ENCODE results near the gene PMCH.

Gene PMCH

DNA sequence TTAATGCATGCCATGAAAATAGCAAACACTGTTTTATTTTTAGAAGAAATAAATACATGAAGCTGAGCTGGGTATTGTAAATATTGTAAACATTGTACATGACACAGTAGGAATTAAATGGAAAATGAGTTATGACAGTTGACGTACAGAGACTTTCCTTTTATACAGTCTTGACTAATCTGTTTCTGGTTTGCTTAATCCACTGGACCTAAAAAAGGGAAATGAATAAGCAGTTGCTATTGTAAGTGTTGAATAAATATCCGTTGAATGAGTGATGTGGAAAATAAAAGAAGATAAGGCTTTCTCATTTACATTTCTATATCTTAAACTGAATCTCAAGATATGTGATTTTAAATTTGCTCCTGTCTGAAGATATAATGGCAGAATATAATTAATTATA, 15.0 kb downstream of the PMCH start:
- no peak for TF ChIP-seq EP300 (IDR thresholded peaks at IDR 0.05; ENCODE audit: borderline replicate concordance)

- TF ChIP-seq CEBPB (IDR thresholded peaks at IDR 0.05) (no peak), REST (IDR thresholded peaks at IDR 0.05; ENCODE audit: low read depth) (no peak), TAF1 (IDR thresholded peaks at IDR 0.05; ENCODE audit: low read depth) (no peak), CREB1 (IDR thresholded peaks at IDR 0.05; ENCODE audit: low read depth) (no peak), EGR1 (IDR thresholded peaks at IDR 0.05) (no peak), MAX (IDR thresholded peaks at IDR 0.05) (no peak), FOXM1 (IDR thresholded peaks at IDR 0.05; ENCODE audit: borderline replicate concordance, low read depth) (no peak), ZBTB7A (IDR thresholded peaks at IDR 0.05; ENCODE audit: low read depth) (no peak), TCF12 (IDR thresholded peaks at IDR 0.05; ENCODE audit: low read depth) (no peak), YY1 (IDR thresholded peaks at IDR 0.05; ENCODE audit: low read depth) (no peak), TEAD4 (IDR thresholded peaks at IDR 0.05) (no peak), RAD21 (IDR thresholded peaks at IDR 0.05; ENCODE audit: low read depth) (no peak), NFIC (IDR thresholded peaks at IDR 0.05) (no peak), EP300 (IDR thresholded peaks at IDR 0.05; ENCODE audit: borderline replicate concordance) (no peak)
- TF ChIP-seq, protein P1, sequence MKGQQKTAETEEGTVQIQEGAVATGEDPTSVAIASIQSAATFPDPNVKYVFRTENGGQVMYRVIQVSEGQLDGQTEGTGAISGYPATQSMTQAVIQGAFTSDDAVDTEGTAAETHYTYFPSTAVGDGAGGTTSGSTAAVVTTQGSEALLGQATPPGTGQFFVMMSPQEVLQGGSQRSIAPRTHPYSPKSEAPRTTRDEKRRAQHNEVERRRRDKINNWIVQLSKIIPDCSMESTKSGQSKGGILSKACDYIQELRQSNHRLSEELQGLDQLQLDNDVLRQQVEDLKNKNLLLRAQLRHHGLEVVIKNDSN (IDR thresholded peaks at IDR 0.05), result no peak
These were observed 22.9 kb downstream of the PMCH start for GRCh38 chr12:102174761-102175160.

DNA sequence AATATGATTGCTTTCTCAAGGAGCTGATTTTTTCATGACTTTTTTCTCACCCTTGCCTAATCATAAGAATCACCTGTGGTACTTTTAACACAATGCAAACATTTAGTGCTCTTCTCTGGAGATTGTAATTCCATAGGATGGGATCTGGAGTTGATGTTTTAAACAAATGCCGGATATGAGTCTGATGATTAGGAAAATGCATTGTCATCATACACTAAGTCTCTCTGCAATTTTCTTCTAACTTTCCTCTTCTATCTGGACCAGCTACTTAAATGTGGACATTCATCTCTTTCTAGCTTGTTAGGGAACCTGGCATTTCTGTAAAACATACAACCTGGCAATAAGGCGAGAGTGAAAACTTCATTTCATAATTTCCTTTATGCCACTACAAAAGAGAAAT, 23.5 kb downstream of the PMCH start:
- no peak for TF ChIP-seq YY1 (IDR thresholded peaks at IDR 0.05; ENCODE audit: low read depth)
- no peak for TF ChIP-seq CEBPB (IDR thresholded peaks at IDR 0.05)
- no peak for TF ChIP-seq FOXM1 (IDR thresholded peaks at IDR 0.05; ENCODE audit: borderline replicate concordance, low read depth)
- TF ChIP-seq EP300 (IDR thresholded peaks at IDR 0.05; ENCODE audit: borderline replicate concordance), result no peak
- TF ChIP-seq ZBTB7A (IDR thresholded peaks at IDR 0.05; ENCODE audit: low read depth), result no peak
- TF ChIP-seq EGR1 (IDR thresholded peaks at IDR 0.05), result no peak
- TF ChIP-seq CREB1 (IDR thresholded peaks at IDR 0.05; ENCODE audit: low read depth), result no peak
- TF ChIP-seq REST (IDR thresholded peaks at IDR 0.05; ENCODE audit: low read depth), result no peak
- TF ChIP-seq TCF12 (IDR thresholded peaks at IDR 0.05; ENCODE audit: low read depth), result no peak
- TF ChIP-seq TAF1 (IDR thresholded peaks at IDR 0.05; ENCODE audit: low read depth), result no peak
- TF ChIP-seq RAD21 (IDR thresholded peaks at IDR 0.05; ENCODE audit: low read depth), result no peak
- TF ChIP-seq MAX (IDR thresholded peaks at IDR 0.05), result no peak
- no peak for TF ChIP-seq TEAD4 (IDR thresholded peaks at IDR 0.05)
- TF ChIP-seq NFIC (IDR thresholded peaks at IDR 0.05), result no peak
- TF ChIP-seq, protein P1 (IDR thresholded peaks at IDR 0.05), result no peak

GRCh38 chr12:102172436-102172835, 25.2 kb downstream of the PMCH start:
- TF ChIP-seq CREB1 (IDR thresholded peaks at IDR 0.05; ENCODE audit: low read depth) (no peak), CEBPB (IDR thresholded peaks at IDR 0.05) (no peak), FOXM1 (IDR thresholded peaks at IDR 0.05; ENCODE audit: borderline replicate concordance, low read depth) (no peak)
- TF ChIP-seq, protein P1 (IDR thresholded peaks at IDR 0.05), result no peak

DNA sequence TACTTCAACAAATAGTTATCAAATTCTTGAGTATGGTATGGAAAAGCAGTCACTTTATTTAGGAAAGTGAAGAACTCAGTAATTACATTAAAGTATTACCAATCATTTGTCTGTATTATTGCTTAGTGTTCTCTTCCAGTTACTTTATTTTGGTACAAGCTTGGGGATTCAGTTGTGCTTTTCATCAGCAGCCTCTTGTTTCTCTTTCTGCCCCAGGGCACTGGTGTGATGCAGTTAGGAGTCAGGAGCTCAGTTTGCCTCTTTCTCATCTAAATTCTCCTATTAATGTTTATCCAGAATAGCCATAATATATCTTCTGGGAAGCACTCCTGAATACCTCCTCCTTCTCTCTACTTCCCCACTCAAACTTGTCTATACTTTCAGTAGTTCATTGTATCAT, 25.7 kb downstream of the PMCH start:
- no peak for TF ChIP-seq REST (IDR thresholded peaks at IDR 0.05; ENCODE audit: low read depth)
- no peak for TF ChIP-seq MAX (IDR thresholded peaks at IDR 0.05)
- TF ChIP-seq EGR1 (IDR thresholded peaks at IDR 0.05), result no peak
- no peak for TF ChIP-seq NFIC (IDR thresholded peaks at IDR 0.05)
- no peak for TF ChIP-seq EP300 (IDR thresholded peaks at IDR 0.05; ENCODE audit: borderline replicate concordance)
- no peak for TF ChIP-seq CREB1 (IDR thresholded peaks at IDR 0.05; ENCODE audit: low read depth)
